T1000 (cell line): ENCODE data around the gene EN2.

Experiments used
- DNase-seq: peaks from one replicate; lab custom pipeline; 2025; ENCODE audit warnings: mixed read lengths; lab: John Stamatoyannopoulos, UW

Gene EN2

DNA sequence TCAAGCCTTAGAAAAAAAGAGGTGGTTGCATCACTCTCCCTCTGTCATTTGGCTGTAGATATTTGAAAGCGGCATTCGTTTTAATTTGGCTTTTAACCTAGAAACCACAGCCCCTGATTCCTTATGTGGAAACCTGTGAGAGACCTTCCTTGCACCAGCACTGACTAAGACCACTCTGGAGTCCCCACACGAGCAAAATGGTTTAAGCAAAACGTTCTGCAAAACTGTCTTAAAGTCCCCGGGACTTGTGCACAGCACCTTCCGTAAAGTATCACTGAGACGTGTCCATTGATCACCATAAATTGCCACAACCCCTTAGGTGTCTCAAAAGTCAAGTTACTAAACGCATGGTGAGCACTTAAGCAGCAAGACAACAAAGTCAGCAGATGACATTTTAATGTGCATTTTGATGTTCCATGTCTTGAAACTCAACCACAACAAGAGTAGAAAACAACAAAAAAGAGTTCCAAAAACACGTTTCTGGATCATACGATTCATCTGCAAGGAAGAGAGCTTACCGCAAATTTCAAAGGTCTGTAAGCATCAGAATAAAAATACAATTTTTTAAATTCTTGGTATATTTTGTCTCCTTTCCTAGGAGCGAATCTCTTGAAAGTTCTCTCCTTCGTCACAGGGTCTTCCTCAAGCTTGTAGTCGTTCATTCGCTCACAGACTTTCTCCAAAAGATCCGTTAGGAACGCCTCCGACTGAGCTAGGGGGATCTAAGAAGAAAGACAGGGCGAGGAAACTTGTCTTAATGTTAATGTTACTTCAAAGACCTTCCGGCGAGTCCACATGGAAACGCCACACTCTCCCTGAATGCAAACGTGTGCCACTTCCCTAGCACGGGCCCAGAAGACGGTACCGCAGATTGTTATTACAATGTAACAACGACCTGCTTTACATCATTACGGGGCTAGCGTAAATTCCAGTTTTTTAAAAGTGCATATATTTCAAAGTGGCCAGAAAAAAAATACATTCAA, 50.7 kb downstream of the EN2 start:
- DNase-seq = no peak

DNA sequence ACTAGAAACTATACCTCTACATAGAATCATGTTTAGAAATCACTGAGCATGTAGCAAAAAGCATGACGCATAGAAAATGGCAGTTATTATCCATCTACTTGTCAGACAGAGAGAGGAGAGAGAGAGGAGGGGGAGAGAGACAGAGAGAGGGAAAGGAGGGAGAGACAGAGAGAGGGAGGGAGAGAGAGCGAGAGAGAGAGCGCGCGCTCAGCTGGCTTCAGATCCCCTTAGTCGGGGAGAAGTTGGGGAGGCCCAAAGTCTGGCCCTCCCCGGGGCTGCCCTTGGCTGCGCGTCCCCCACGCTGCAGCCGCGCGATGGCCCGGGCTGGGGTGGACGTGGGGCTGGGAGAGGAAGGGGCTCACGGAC, 51.4 kb downstream of the EN2 start:
- DNase-seq = no peak

DNA sequence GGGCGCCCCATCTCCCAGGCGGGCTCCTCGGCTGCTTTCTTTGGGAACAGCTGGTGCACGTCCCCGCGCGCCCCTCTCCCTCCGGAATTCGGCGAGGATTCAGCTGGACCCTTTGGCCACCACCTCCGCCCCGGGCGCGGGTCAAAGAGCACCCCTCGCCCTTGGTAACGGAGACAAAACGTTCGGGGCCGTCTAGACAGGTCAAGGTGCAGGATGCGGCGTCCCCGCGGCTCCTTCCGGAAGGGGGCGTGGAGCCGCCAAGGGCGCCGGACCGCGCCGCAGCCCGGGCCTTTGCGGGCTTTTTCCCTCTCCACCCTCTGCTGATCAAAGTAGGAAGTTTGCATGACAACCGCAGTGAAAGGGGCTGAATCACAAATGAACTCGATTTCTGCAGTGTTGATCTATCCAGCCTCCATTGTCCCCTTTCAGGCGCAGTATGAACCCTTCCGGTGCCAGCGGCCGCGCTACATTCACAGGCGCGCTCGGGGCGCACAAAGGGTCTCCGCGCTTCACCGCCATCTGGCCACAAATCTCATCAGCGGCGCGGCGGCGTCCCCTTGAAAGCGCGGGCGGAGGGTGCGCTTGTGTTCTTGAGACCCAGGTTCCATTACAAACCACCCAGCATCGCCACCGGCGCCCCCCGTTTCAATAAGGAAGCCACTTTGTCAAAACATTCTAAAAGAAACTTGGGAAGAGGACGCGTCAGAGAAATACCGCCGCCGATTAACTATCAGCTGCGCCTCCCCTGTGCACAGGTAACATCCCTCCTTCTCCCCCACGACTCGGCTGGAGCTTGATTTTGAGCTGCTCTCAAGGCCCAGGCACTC, 52.0 kb downstream of the EN2 start:
- DNase-seq = no peak

DNA sequence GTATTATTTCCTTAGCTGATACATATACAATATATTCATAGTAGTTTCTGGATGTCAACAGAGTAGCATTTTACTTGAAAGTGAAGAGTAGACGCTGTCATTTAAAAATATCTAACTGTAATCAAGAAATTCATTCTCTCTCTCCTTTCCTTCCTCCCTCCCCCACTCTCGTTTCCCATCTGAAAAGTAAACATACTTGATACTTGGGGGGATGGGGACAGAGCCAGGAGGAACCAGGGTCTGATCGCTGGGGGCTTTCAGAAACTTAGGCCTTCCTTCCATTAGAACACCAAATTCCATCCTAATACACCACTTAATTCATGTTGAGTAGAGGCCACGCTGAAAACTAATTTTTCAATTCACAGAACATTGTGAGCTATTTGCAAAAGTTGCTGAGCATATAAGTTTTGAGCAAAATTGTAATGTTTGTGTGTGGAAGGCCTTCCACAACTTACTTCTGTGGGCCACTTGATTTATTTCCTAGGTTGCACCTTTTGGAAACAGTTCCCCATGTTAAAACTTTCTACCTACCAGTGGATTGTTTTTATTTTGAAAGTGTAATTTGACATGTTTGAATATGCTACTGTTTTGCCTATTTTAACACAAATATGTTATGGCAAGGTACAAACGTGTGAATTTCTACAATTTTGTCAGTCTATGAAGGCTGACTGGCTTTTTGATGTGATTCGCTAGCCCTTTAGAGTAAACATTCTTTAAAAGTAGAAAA, 53.2 kb downstream of the EN2 start:
- no peak for DNase-seq

DNA sequence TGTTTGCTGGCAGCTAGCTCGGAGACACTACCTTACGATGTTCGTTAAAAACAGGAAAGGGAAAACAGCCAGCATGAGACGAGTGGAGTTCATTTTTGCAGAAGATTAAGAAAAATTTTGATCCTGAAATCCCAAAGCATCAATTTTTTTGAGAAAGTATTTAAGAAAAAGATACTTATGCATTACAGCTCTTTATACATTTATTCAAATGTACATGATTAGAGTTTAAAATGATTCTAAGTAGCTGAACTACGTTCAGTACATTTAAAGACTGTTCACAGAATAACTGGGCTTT, 53.7 kb downstream of the EN2 start:
- DNase-seq = no peak

DNA sequence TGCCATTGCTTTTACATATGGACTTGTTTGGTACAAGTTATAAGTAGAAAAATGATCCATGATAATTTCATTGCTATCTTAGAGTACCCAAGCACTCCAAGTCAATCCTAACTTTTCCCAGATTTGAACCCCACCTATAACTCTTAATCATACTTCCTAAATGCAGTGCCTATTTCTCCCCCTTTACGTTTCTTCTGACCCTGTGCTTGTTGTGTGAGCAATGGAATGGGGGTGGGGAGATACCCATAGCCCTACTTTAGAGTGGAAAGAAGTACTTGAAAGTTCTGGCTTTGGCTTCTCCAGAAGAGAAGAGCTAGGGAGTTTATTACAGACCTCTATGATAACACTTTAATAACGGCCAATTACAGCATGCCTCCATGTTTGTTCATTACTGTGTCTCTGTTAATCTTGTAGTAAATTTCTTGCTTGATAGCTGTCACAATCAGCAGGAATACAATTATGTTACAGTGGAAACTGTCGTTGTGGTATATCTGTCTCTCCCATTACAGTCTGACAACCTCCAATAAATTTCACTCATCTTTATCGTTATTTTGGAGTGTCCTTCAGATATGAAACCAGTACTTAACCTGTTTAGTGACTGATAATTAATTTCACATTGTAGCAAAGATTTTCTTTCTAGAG, 54.4 kb downstream of the EN2 start:
- no peak for DNase-seq

DNA sequence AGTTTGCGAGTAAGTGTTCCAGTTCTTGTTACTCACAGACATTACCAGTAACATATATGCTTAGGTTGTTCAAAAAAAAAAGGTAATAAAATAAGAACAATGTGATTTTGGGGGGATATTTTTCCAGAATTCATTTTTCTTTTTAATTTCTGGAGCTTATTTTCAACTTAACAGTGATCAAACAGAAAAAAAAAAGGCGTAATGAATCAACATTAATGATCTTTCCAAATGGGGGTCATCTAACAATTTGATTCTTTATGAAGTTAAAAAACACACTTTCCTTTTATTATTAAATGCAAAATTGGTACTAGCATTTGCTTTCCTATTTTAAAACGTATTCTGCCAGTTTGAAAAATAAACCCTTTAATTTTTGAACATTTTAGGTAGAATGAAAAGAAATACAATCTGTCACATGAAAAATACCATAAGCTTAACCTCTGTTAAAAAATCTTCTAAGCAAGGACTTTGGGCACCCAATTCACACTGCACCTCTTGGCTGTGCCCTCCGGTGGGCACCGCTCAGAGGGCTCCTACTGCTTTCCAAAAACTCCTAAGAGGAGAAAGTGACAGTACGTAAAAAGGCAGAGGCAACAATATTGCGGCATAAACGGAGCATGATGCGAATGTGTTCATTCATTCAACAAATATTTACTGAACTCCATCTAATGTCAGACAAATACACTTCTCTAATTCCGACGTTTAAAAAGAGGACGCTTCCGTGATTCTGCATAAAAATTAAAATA, 55.8 kb downstream of the EN2 start:
- DNase-seq = no peak

DNA sequence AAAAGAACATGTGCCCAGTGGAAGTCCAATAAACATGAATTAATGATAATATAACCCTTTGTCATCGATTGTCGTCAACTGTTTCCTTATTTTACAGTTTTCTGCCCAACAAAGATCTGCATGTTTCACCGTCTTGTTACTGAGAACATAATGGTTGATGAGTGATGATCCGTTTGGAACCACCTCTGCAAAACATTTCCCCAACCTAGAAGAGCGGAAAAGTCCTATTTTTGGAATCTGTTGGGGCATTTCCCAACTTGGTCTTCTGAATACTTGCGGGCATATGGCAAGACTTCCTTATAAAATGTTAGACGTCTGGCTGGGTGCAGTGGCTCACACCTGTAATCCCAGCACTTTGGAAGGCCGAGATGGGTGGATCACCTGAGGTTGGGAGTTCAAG, 56.4 kb downstream of the EN2 start:
- DNase-seq = no peak
